ENCODE results near the gene TSPAN17.
A peak's percentile ranks its signal among the peaks of the same experiment; 100 is the strongest.
"Not testable (repeated sequence)": the region's sequence is repeated elsewhere in the genome, so short reads cannot be mapped to it uniquely, and the experiment has no call there.

Gene TSPAN17

GRCh38 chr5:176687247-176687646 is 40.0 kb downstream of the TSPAN17 start:
- no peak for DNase-seq

- DNase-seq = no peak
These were observed 40.6 kb downstream of the TSPAN17 start for GRCh38 chr5:176687881-176688280.

GRCh38 chr5:176690911-176691310 is 43.6 kb downstream of the TSPAN17 start:
- no peak for DNase-seq

- DNase-seq = no peak
These were observed 44.2 kb downstream of the TSPAN17 start for GRCh38 chr5:176691524-176691923.

- no peak for DNase-seq
These were observed 45.0 kb downstream of the TSPAN17 start for GRCh38 chr5:176692326-176692725.

- DNase-seq = peak; percentile 48
These were observed 45.7 kb downstream of the TSPAN17 start for GRCh38 chr5:176692839-176693476.

- no peak for DNase-seq
These were observed 46.2 kb downstream of the TSPAN17 start for GRCh38 chr5:176693477-176693851.

- no peak for DNase-seq
These were observed 46.9 kb downstream of the TSPAN17 start for GRCh38 chr5:176694146-176694545.

GRCh38 chr5:176694631-176695030 is 47.3 kb downstream of the TSPAN17 start:
- no peak for DNase-seq

- no peak for DNase-seq
These were observed 47.8 kb downstream of the TSPAN17 start for GRCh38 chr5:176695073-176695472.

- DNase-seq = no peak
These were observed 50.1 kb downstream of the TSPAN17 start for GRCh38 chr5:176697267-176697933.

- DNase-seq = peak; percentile 56
These were observed 50.8 kb downstream of the TSPAN17 start for GRCh38 chr5:176697934-176698538.

- DNase-seq = not testable (repeated sequence)
These were observed 52.2 kb downstream of the TSPAN17 start for GRCh38 chr5:176699446-176699845.

GRCh38 chr5:176700239-176700847 is 53.1 kb downstream of the TSPAN17 start:
- DNase-seq = no peak

GRCh38 chr5:176702671-176703641 is 55.7 kb downstream of the TSPAN17 start:
- no peak for DNase-seq

GRCh38 chr5:176703857-176704256 is 56.6 kb downstream of the TSPAN17 start:
- DNase-seq = no peak

- DNase-seq = no peak
These were observed 57.1 kb downstream of the TSPAN17 start for GRCh38 chr5:176704355-176704754.

- DNase-seq = no peak
These were observed 57.5 kb downstream of the TSPAN17 start for GRCh38 chr5:176704817-176705216.
